HUES64 (cell line): Measurements from ENCODE around the gene FMNL2.

Experiments used
- H3K27ac ChIP-seq: 2 replicates; pipeline ENCODE4 v1.7.0; 2013; ENCODE audit warnings: low read depth, low read length, inconsistent platforms
- H3K27me3 ChIP-seq: 2 replicates; pipeline ENCODE4 v1.6.1; 2013; ENCODE audit warnings: mild to moderate bottlenecking, low read length; ENCODE audit not compliant: insufficient read depth
- H3K36me3 ChIP-seq: 2 replicates; pipeline ENCODE4 v1.6.1; 2013; ENCODE audit warnings: mild to moderate bottlenecking, low read length; ENCODE audit not compliant: insufficient read depth
- H3K4me1 ChIP-seq: 2 replicates; pipeline ENCODE4 v1.6.1; 2013; ENCODE audit warnings: mild to moderate bottlenecking, low read length, moderate library complexity; ENCODE audit not compliant: insufficient read depth
- H3K4me3 ChIP-seq: 2 replicates; pipeline ENCODE4 v1.5.1; 2013; ENCODE audit warnings: mild to moderate bottlenecking, low read length, moderate library complexity
- H3K9ac ChIP-seq: 2 replicates; pipeline ENCODE4 v1.6.1; 2013; ENCODE audit warnings: mild to moderate bottlenecking, low read depth, low read length
- H3K9me3 ChIP-seq: 2 replicates; pipeline ENCODE4 v1.6.1; 2013; ENCODE audit warnings: low read depth, low read length; ENCODE audit not compliant: insufficient read depth
- WGBS: fragments of 150-250, 120-280 bp; methylation state at CpG from one replicate; pipeline ENCODE4 v1.1.7; 2013; ENCODE audit warnings: missing lambda C conversion rate; 5-methylcytosine and 5-hydroxymethylcytosine counted together

FMNL2 gene

GRCh38 chr2:152432206-152432653 lies 97.3 kb downstream of the FMNL2 start:
- peaks cover 54% of the 10 kb centered on the region for H3K4me1 ChIP-seq
- WGBS: 73% methylated on average over 3 of the region's 3 CpGs
- H3K27me3 ChIP-seq: no peaks in the 10 kb centered on the region
- H3K9me3 ChIP-seq: no peaks in the 10 kb centered on the region
- H3K9ac ChIP-seq: no peak overlapping the region
- no peaks in the 10 kb centered on the region for H3K36me3 ChIP-seq
- no peak overlapping the region for H3K4me3 ChIP-seq
- no peak overlapping the region for H3K27ac ChIP-seq

- H3K27ac ChIP-seq: no peak overlapping the region
- 85% methylated on average over 4 of the region's 4 CpGs for WGBS
- H3K27me3 ChIP-seq: no peaks in the 10 kb centered on the region
- H3K4me3 ChIP-seq: no peak overlapping the region
- H3K9ac ChIP-seq: no peak overlapping the region
- H3K9me3 ChIP-seq: no peaks in the 10 kb centered on the region
- peaks cover 59% of the 10 kb centered on the region for H3K4me1 ChIP-seq
- no peaks in the 10 kb centered on the region for H3K36me3 ChIP-seq
These were observed 97.8 kb downstream of the FMNL2 start for GRCh38 chr2:152432765-152433164.

GRCh38 chr2:152433289-152433688 lies 98.3 kb downstream of the FMNL2 start:
- H3K9me3 ChIP-seq: no peaks in the 10 kb centered on the region
- H3K36me3 ChIP-seq: no peaks in the 10 kb centered on the region
- 94% methylated on average over 1 of the region's 1 CpG for WGBS
- H3K27ac ChIP-seq: no peak overlapping the region
- H3K4me1 ChIP-seq: peaks cover 63% of the 10 kb centered on the region
- no peaks in the 10 kb centered on the region for H3K27me3 ChIP-seq
- H3K4me3 ChIP-seq: no peak overlapping the region
- H3K9ac ChIP-seq: no peak overlapping the region

- Histone ChIP-seq H3K4me3 (no peak overlapping the region; the same call in 1 of the 2 replicates), H3K9me3 (no peaks in the 10 kb centered on the region), H3K27me3 (no peaks in the 10 kb centered on the region), H3K36me3 (no peaks in the 10 kb centered on the region), H3K9ac (no peak overlapping the region), H3K4me1 (peaks cover 68% of the 10 kb centered on the region), H3K27ac (no peak overlapping the region; the same call in 1 of the 2 replicates)
- WGBS: 83% methylated on average over 2 of the region's 2 CpGs
These were observed 98.8 kb downstream of the FMNL2 start for GRCh38 chr2:152433791-152434190.

- WGBS: 55% methylated on average over 1 of the region's 1 CpG
- H3K36me3 ChIP-seq: no peaks in the 10 kb centered on the region
- H3K4me3 ChIP-seq: no peak overlapping the region; the same call in 1 of the 2 replicates
- H3K9ac ChIP-seq: no peak overlapping the region
- H3K27me3 ChIP-seq: no peaks in the 10 kb centered on the region
- H3K9me3 ChIP-seq: no peaks in the 10 kb centered on the region
- H3K4me1 ChIP-seq: peaks cover 76% of the 10 kb centered on the region
- H3K27ac ChIP-seq: peak overlapping the region; percentile 39; the same call in 1 of the 2 replicates
These were observed 99.6 kb downstream of the FMNL2 start for GRCh38 chr2:152434395-152435182.

- 85% methylated on average over 1 of the region's 1 CpG for WGBS
- no peak overlapping the region for H3K4me3 ChIP-seq
- no peak overlapping the region for H3K27ac ChIP-seq
- no peaks in the 10 kb centered on the region for H3K36me3 ChIP-seq
- H3K9ac ChIP-seq: no peak overlapping the region
- peaks cover 76% of the 10 kb centered on the region for H3K4me1 ChIP-seq
- H3K9me3 ChIP-seq: no peaks in the 10 kb centered on the region
- H3K27me3 ChIP-seq: no peaks in the 10 kb centered on the region
These were observed 101.2 kb downstream of the FMNL2 start for GRCh38 chr2:152436148-152436547.

GRCh38 chr2:152437276-152438108 lies 102.5 kb downstream of the FMNL2 start:
- WGBS: 95% methylated on average over 5 of the region's 5 CpGs
- H3K4me1 ChIP-seq: peaks cover 62% of the 10 kb centered on the region
- H3K9me3 ChIP-seq: no peaks in the 10 kb centered on the region
- H3K27me3 ChIP-seq: no peaks in the 10 kb centered on the region
- no peak overlapping the region for H3K9ac ChIP-seq
- no peak overlapping the region for H3K27ac ChIP-seq
- no peak overlapping the region for H3K4me3 ChIP-seq
- no peaks in the 10 kb centered on the region for H3K36me3 ChIP-seq

- H3K9ac ChIP-seq: no peak overlapping the region
- no peaks in the 10 kb centered on the region for H3K9me3 ChIP-seq
- no peaks in the 10 kb centered on the region for H3K27me3 ChIP-seq
- no peak overlapping the region; the same call in 1 of the 2 replicates for H3K27ac ChIP-seq
- H3K4me3 ChIP-seq: no peak overlapping the region
- H3K4me1 ChIP-seq: peaks cover 38% of the 10 kb centered on the region
- H3K36me3 ChIP-seq: no peaks in the 10 kb centered on the region
- WGBS: 85% methylated on average over 4 of the region's 4 CpGs
These were observed 105.1 kb downstream of the FMNL2 start for GRCh38 chr2:152440049-152440448.

- no peak overlapping the region for H3K9ac ChIP-seq
- H3K27me3 ChIP-seq: no peaks in the 10 kb centered on the region
- 89% methylated on average over 3 of the region's 3 CpGs for WGBS
- H3K9me3 ChIP-seq: no peaks in the 10 kb centered on the region
- H3K36me3 ChIP-seq: no peaks in the 10 kb centered on the region
- H3K27ac ChIP-seq: no peak overlapping the region; the same call in 1 of the 2 replicates
- H3K4me3 ChIP-seq: no peak overlapping the region
- peaks cover 41% of the 10 kb centered on the region for H3K4me1 ChIP-seq
These were observed 105.5 kb downstream of the FMNL2 start for GRCh38 chr2:152440460-152440859.

- Histone ChIP-seq H3K4me3 (no peak overlapping the region), H3K4me1 (peaks cover 53% of the 10 kb centered on the region), H3K27me3 (no peaks in the 10 kb centered on the region), H3K9ac (no peak overlapping the region), H3K36me3 (no peaks in the 10 kb centered on the region), H3K9me3 (no peaks in the 10 kb centered on the region), H3K27ac (no peak overlapping the region)
- WGBS: 88% methylated on average over 7 of the region's 7 CpGs
These were observed 107.0 kb downstream of the FMNL2 start for GRCh38 chr2:152441961-152442360.

GRCh38 chr2:152443771-152444170 lies 108.8 kb downstream of the FMNL2 start:
- 92% methylated on average over 6 of the region's 6 CpGs for WGBS
- H3K9ac ChIP-seq: no peak overlapping the region
- H3K9me3 ChIP-seq: no peaks in the 10 kb centered on the region
- no peak overlapping the region for H3K4me3 ChIP-seq
- H3K4me1 ChIP-seq: peaks cover 51% of the 10 kb centered on the region
- H3K27me3 ChIP-seq: no peaks in the 10 kb centered on the region
- H3K36me3 ChIP-seq: no peaks in the 10 kb centered on the region
- H3K27ac ChIP-seq: no peak overlapping the region
